Neural progenitor cell (in vitro differentiated cells): ENCODE data around the gene FLII. TPM values are rescaled to one million over a fixed set of nuclear protein-coding genes. Genes with fewer than 3 reads are reported as not detected.

ENCODE experiments used
- DNase-seq: peaks from one replicate; pipeline ENCODE4 v3.0.0-alpha.2; 2016; ENCODE audit warnings: low spot score
- H2AFZ ChIP-seq: fragments of 200-600 bp; sonication (generic); replicated peaks from 2 replicates; pipeline ENCODE4 v1.6.1; 2016; ENCODE audit warnings: antibody characterized with exemption
- H3F3A ChIP-seq: fragments of 200-600 bp; sonication (generic); 2 replicates; pipeline ENCODE4 v1.6.1; 2016; ENCODE audit warnings: antibody characterized with exemption, low read depth
- H3K27ac ChIP-seq: fragments of 200-600 bp; sonication (generic); 2 replicates; pipeline ENCODE4 v1.5.1; 2016; ENCODE audit warnings: mild to moderate bottlenecking
- H3K27me3 ChIP-seq: fragments of 200-600 bp; sonication (generic); 2 replicates; pipeline ENCODE4 v1.6.1; 2016; ENCODE audit warnings: mild to moderate bottlenecking, moderate library complexity
- H3K36me3 ChIP-seq: fragments of 200-600 bp; sonication (generic); 2 replicates; pipeline ENCODE4 v1.5.1; 2016
- H3K4me1 ChIP-seq: fragments of 200-600 bp; sonication (generic); 2 replicates; pipeline ENCODE4 v1.6.1; 2016; ENCODE audit warnings: mixed run types
- H3K4me2 ChIP-seq: fragments of 200-600 bp; sonication (generic); 2 replicates; pipeline ENCODE4 v1.6.1; 2016
- H3K4me3 ChIP-seq: fragments of 200-600 bp; sonication (generic); 2 replicates; pipeline ENCODE4 v1.5.1; 2016
- H3K79me2 ChIP-seq: fragments of 200-600 bp; sonication (generic); 2 replicates; pipeline ENCODE4 v1.6.1; 2016; ENCODE audit warnings: low read depth
- H3K9ac ChIP-seq: fragments of 200-600 bp; sonication (generic); 2 replicates; pipeline ENCODE4 v1.6.1; 2016
- H3K9me3 ChIP-seq: fragments of 200-600 bp; sonication (generic); 2 replicates; pipeline ENCODE4 v1.5.1; 2016; ENCODE audit warnings: low read depth
- H4K20me1 ChIP-seq: fragments of 200-600 bp; sonication (generic); 2 replicates; pipeline ENCODE4 v1.6.1; 2016; ENCODE audit warnings: low read depth
- H3K27ac Mint-ChIP-seq: 3 replicates; pipeline ENCODE4 v1.8.0; 2021; ENCODE audit warnings: mixed read lengths
- H3K27me3 Mint-ChIP-seq: 2 replicates; pipeline ENCODE4 v1.8.0; 2022; ENCODE audit warnings: low read depth, mild to moderate bottlenecking, inconsistent platforms, moderate library complexity, mixed read lengths; ENCODE audit not compliant: insufficient read depth
- H3K36me3 Mint-ChIP-seq: 3 replicates; pipeline ENCODE4 v1.8.0; 2021; ENCODE audit warnings: mixed read lengths
- H3K4me1 Mint-ChIP-seq: 3 replicates; pipeline ENCODE4 v1.8.0; 2021; ENCODE audit warnings: mixed read lengths
- H3K4me3 Mint-ChIP-seq: 3 replicates; pipeline ENCODE4 v1.8.0; 2021; ENCODE audit warnings: mild to moderate bottlenecking, moderate library complexity, mixed read lengths
- H3K9me3 Mint-ChIP-seq: 3 replicates; pipeline ENCODE4 v1.8.0; 2020; ENCODE audit warnings: mixed read lengths
- EZH2 ChIP-seq: fragments of 200-600 bp; sonication (generic); IDR thresholded peaks from 2 replicates; pipeline ENCODE4 v1.6.1; 2017; ENCODE audit warnings: antibody characterized with exemption, mild to moderate bottlenecking, moderate library complexity
- EZH2phosphoT487 ChIP-seq: fragments of 200-600 bp; sonication (generic); IDR thresholded peaks from 2 replicates; pipeline ENCODE4 v1.6.1; 2017; ENCODE audit warnings: antibody characterized with exemption
- total RNA-seq: library from RNA; depleted of rRNA; stranded (reverse); fragments of >200 nt; gene quantifications from 2 replicates; pipeline ENCODE4 v1.2.3, GENCODE V29; 2015; ENCODE audit warnings: low replicate concordance
- TF ChIP-seq, protein P1 (sequence below): fragments of 200-600 bp; sonication (generic); IDR thresholded peaks from 2 replicates; pipeline ENCODE4 v1.5.1; 2017; ENCODE audit warnings: antibody characterized with exemption, mild to moderate bottlenecking

Gene FLII
- total RNA-seq, 1 donor from 2014 or later: 117 TPM

DNA sequence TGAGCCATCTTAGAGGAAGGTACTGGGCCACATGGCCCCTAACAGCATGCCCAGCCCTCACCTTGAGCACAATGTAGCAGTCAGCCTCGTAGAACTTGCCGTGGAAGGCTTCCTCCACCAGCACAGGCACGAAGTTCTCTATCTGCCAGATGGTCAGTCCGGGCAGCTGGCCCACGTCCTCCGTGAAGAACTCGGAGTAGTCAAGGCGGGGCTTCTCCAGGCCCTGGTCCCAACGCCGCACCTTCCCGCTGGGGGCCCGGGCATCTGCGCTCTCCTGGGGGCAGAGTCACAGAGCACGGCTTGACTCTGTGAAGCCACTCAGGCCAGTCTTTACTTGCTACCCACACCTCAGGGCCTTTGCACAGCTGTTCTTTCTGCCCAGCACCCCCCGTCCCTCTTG is 7.3 kb downstream of the FLII start:
- no peak overlapping the region for H3K4me3 ChIP-seq
- no peak overlapping the region for H3K4me2 ChIP-seq
- H3F3A ChIP-seq: peaks cover 27% of the 10 kb centered on the region
- peaks cover 21% of the 10 kb centered on the region for H3K4me1 Mint-ChIP-seq
- H3K36me3 Mint-ChIP-seq: peaks cover 9% of the 10 kb centered on the region
- H3K36me3 ChIP-seq: no peaks in the 10 kb centered on the region
- no peaks in the 10 kb centered on the region for H3K9me3 ChIP-seq
- H3K27ac ChIP-seq: no peak overlapping the region
- H3K27me3 ChIP-seq: no peaks in the 10 kb centered on the region
- H3K4me1 ChIP-seq: peaks cover 9% of the 10 kb centered on the region
- no peak overlapping the region for H3K4me3 Mint-ChIP-seq
- no peak overlapping the region for H3K9ac ChIP-seq
- H3K9me3 Mint-ChIP-seq: no peaks in the 10 kb centered on the region
- H4K20me1 ChIP-seq: peaks cover 44% of the 10 kb centered on the region
- no peak for TF ChIP-seq EZH2phosphoT487
- TF ChIP-seq, protein P1, sequence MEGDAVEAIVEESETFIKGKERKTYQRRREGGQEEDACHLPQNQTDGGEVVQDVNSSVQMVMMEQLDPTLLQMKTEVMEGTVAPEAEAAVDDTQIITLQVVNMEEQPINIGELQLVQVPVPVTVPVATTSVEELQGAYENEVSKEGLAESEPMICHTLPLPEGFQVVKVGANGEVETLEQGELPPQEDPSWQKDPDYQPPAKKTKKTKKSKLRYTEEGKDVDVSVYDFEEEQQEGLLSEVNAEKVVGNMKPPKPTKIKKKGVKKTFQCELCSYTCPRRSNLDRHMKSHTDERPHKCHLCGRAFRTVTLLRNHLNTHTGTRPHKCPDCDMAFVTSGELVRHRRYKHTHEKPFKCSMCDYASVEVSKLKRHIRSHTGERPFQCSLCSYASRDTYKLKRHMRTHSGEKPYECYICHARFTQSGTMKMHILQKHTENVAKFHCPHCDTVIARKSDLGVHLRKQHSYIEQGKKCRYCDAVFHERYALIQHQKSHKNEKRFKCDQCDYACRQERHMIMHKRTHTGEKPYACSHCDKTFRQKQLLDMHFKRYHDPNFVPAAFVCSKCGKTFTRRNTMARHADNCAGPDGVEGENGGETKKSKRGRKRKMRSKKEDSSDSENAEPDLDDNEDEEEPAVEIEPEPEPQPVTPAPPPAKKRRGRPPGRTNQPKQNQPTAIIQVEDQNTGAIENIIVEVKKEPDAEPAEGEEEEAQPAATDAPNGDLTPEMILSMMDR: no peak
- TF ChIP-seq EZH2: no peak
- H3K27ac Mint-ChIP-seq: no peak overlapping the region
- H2AFZ ChIP-seq: no peak overlapping the region
- peaks cover 8% of the 10 kb centered on the region for H3K27me3 Mint-ChIP-seq
- DNase-seq: no peak
- H3K79me2 ChIP-seq: peaks cover 1% of the 10 kb centered on the region

DNA sequence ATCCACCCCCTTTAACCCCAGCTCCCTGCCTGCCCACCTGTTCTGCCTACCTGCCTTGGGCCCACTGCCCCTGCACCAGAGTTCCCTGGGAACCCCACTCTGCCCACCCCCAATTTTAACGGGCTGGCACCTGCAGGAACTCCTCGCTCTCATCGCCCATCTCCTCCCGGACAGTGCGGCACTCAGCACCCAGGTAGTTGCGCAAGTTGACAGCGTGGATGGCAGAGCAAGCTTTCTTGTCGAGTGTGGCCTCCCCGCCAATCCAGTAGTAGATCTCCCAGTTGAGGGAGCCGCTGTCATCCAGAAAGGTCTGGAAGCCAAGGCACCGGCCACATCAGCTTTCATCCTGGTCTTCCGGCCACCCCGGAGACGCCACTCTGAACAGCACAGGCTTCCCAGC is 7.8 kb downstream of the FLII start:
- H3K4me3 Mint-ChIP-seq: no peak overlapping the region
- H3K27me3 Mint-ChIP-seq: peaks cover 8% of the 10 kb centered on the region
- peaks cover 44% of the 10 kb centered on the region for H4K20me1 ChIP-seq
- no peak overlapping the region for H3K27ac ChIP-seq
- H3K9me3 ChIP-seq: no peaks in the 10 kb centered on the region
- no peaks in the 10 kb centered on the region for H3K9me3 Mint-ChIP-seq
- peaks cover 7% of the 10 kb centered on the region for H3K36me3 Mint-ChIP-seq
- no peak for DNase-seq
- peaks cover 27% of the 10 kb centered on the region for H3F3A ChIP-seq
- no peaks in the 10 kb centered on the region for H3K79me2 ChIP-seq
- no peak overlapping the region for H3K4me3 ChIP-seq
- no peak overlapping the region for H2AFZ ChIP-seq
- H3K27ac Mint-ChIP-seq: no peak overlapping the region
- H3K27me3 ChIP-seq: no peaks in the 10 kb centered on the region
- H3K4me1 Mint-ChIP-seq: peaks cover 18% of the 10 kb centered on the region
- no peak overlapping the region for H3K9ac ChIP-seq
- peaks cover 9% of the 10 kb centered on the region for H3K4me1 ChIP-seq
- H3K36me3 ChIP-seq: no peaks in the 10 kb centered on the region
- TF ChIP-seq EZH2 (no peak), EZH2phosphoT487 (no peak)
- TF ChIP-seq, protein P1: no peak
- no peak overlapping the region for H3K4me2 ChIP-seq

DNA sequence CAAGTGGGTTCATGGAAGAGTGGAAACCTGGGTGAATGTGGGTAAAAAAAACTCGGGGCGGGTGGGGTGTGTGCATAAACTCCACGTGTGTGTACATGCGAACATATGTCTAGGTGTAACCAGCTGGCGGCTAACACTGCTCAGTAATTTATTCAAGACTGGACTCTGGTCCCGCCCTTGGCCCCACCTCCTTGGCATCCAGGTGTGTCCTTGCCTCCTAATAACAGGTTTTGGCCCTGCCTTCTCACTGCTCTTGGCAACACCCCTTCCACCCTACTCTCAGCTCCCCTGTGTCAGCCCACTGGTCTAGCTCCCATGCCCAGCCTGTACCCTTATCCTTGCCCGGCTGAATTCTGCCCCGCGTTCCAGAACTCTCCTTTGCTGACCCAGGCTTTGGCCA is 8.3 kb downstream of the FLII start:
- Mint-ChIP-seq H3K4me3 (no peak overlapping the region), H3K27me3 (peaks cover 11% of the 10 kb centered on the region), H3K36me3 (peaks cover 10% of the 10 kb centered on the region), H3K4me1 (peaks cover 21% of the 10 kb centered on the region), H3K27ac (no peak overlapping the region), H3K9me3 (no peaks in the 10 kb centered on the region)
- H3K79me2 ChIP-seq: no peaks in the 10 kb centered on the region
- H3F3A ChIP-seq: peaks cover 27% of the 10 kb centered on the region
- no peak overlapping the region for H3K4me2 ChIP-seq
- no peak for DNase-seq
- H3K4me3 ChIP-seq: no peak overlapping the region
- no peak overlapping the region for H3K9ac ChIP-seq
- no peak overlapping the region for H3K27ac ChIP-seq
- H3K36me3 ChIP-seq: no peaks in the 10 kb centered on the region
- H3K27me3 ChIP-seq: no peaks in the 10 kb centered on the region
- H2AFZ ChIP-seq: no peak overlapping the region
- TF ChIP-seq, protein P1: no peak
- TF ChIP-seq EZH2 (no peak), EZH2phosphoT487 (no peak)
- peaks cover 42% of the 10 kb centered on the region for H4K20me1 ChIP-seq
- H3K4me1 ChIP-seq: peaks cover 9% of the 10 kb centered on the region
- H3K9me3 ChIP-seq: no peaks in the 10 kb centered on the region

DNA sequence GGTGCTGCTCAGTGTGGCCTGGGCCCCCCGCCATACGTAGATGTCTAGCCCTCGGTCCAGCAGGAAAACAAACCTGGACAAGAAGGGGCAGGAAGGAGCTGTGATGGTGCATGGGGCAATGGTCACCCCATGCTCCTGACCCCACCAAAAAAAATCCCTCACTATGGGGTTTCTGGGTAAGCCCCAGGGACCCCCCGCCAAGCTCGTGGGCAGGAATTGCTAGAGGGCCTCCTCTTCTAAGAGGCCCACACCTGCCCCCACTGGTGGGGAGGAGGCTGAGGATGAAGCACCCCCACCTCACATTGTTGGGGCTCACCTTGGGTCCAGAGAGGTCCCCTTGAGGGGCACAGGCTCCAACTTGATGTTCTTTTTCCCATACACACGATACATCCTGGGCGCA is 9.7 kb downstream of the FLII start:
- no peak for DNase-seq
- peaks cover 21% of the 10 kb centered on the region for H3K4me1 Mint-ChIP-seq

More for the DNA sequence above, 9.7 kb downstream of the FLII start:
- H3K4me3 Mint-ChIP-seq: no peak overlapping the region
- H3K4me1 ChIP-seq: peaks cover 9% of the 10 kb centered on the region
- H3K36me3 Mint-ChIP-seq: peaks cover 10% of the 10 kb centered on the region
- H3K27ac Mint-ChIP-seq: no peak overlapping the region
- H3K79me2 ChIP-seq: no peaks in the 10 kb centered on the region
- TF ChIP-seq EZH2 (no peak), EZH2phosphoT487 (no peak)
- TF ChIP-seq, protein P1: no peak
- peaks cover 40% of the 10 kb centered on the region for H4K20me1 ChIP-seq
- no peak overlapping the region for H3K4me3 ChIP-seq
- H3K36me3 ChIP-seq: no peaks in the 10 kb centered on the region
- H3K4me2 ChIP-seq: no peak overlapping the region
- H3K9ac ChIP-seq: no peak overlapping the region
- peaks cover 32% of the 10 kb centered on the region for H3F3A ChIP-seq
- H2AFZ ChIP-seq: no peak overlapping the region
- no peaks in the 10 kb centered on the region for H3K27me3 ChIP-seq
- peaks cover 12% of the 10 kb centered on the region for H3K27me3 Mint-ChIP-seq
- no peaks in the 10 kb centered on the region for H3K9me3 ChIP-seq
- H3K27ac ChIP-seq: no peak overlapping the region
- no peaks in the 10 kb centered on the region for H3K9me3 Mint-ChIP-seq
